ENCODE measurements around the gene PSORS1C2.

DNA sequence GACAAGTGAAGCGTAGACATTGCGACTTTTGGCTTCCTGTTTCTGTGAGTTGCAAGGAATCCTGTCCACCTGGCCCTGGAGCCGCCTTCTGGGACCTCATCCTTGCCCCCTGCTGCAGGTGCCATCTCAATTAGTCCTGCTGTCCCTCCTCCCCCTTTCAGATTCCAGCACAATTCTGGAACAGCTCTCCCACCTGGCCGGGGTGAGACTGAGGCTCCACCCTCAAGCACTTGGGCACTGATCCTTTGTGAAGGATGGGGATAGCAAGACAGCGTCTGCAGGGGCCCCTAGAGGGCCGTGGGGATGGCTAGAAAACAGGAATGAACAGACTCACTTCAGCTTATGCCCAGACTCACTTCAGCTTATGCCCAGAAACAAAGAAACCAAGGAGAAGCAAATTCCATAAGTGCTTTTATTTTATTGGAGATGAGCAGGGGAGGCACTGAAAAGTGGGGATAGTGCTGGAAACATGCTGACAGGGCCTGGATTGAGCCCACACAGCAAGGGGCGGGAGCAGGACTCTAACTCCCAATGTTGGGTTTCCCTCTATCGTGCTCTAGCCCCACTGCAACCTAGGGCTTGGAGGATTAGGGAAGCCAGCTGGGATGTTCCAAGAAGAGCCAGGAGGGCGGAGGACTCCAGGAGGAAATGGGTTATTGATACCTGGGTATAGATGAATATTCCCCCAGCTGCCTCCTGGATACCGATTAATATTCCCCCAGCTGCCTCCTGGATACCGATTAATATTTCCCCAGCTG lies 27.9 kb downstream of the PSORS1C2 start:
- TF ChIP-seq, protein P1, sequence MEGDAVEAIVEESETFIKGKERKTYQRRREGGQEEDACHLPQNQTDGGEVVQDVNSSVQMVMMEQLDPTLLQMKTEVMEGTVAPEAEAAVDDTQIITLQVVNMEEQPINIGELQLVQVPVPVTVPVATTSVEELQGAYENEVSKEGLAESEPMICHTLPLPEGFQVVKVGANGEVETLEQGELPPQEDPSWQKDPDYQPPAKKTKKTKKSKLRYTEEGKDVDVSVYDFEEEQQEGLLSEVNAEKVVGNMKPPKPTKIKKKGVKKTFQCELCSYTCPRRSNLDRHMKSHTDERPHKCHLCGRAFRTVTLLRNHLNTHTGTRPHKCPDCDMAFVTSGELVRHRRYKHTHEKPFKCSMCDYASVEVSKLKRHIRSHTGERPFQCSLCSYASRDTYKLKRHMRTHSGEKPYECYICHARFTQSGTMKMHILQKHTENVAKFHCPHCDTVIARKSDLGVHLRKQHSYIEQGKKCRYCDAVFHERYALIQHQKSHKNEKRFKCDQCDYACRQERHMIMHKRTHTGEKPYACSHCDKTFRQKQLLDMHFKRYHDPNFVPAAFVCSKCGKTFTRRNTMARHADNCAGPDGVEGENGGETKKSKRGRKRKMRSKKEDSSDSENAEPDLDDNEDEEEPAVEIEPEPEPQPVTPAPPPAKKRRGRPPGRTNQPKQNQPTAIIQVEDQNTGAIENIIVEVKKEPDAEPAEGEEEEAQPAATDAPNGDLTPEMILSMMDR (IDR thresholded peaks at IDR 0.05): no peak
- no peak for TF ChIP-seq POLR2A (IDR thresholded peaks at IDR 0.05)
- no peak for TF ChIP-seq POLR2AphosphoS5 (IDR thresholded peaks at IDR 0.05; ENCODE audit: insufficient read depth in 1 of 2, low read depth in 1 of 2)

Measured in vagina (tissue), 2 donors.